Endothelial cell of umbilical vein (primary cell): ENCODE data around the gene DCHS1. TPM values are rescaled to one million over a fixed set of nuclear protein-coding genes. Genes with fewer than 3 reads are reported as not detected.

Experiments used
- BruUV-seq: library from RNA; stranded (reverse); fragments of 400-500 nt; replicated peaks from 2 replicates; lab custom pipeline; 2021; lab: Mats Ljungman, UMichigan
- CTCF ChIA-PET: fragments of 300-600, 350-600 bp; sonication (Branson Sonifier 250); formaldehyde crosslinking; loops from one replicate; lab custom pipeline; 2021; ENCODE audit warnings: antibody characterized with exemption, inconsistent platforms; lab: Charles Lee
- POLR2A ChIA-PET: fragments of 300-600, 350-600 bp; sonication (Branson Sonifier 250); formaldehyde crosslinking; loops from one replicate; lab custom pipeline; 2021; ENCODE audit warnings: antibody characterized with exemption, inconsistent platforms; lab: Charles Lee
- DNase-seq: peaks from one replicate; pipeline ENCODE4 v3.0.0-alpha.2; 2011; ENCODE audit warnings: low read depth, low spot score
- FAIRE-seq: peaks from 2 replicates; lab custom pipeline; 2011; peaks lifted over from hg19 to GRCh38; lab: Jason Lieb, UNC
- H2AFZ ChIP-seq: 2 replicates; pipeline ENCODE4 v1.6.0; 2012; ENCODE audit warnings: low read depth, low read length, control low read depth, inconsistent platforms
- H3K27ac ChIP-seq: 2 replicates; pipeline ENCODE4 v1.5.1; 2011; ENCODE audit warnings: low read depth, mild to moderate bottlenecking, control low read depth, low read length, moderate library complexity; ENCODE audit not compliant: insufficient read depth
- H3K27me3 ChIP-seq, 2 experiments: 2 replicates each; pipeline versions ENCODE4 v1.6.0 to v1.6.1; 2011; ENCODE audit warnings: low read length in 2 of 2, mixed read lengths in 1 of 2; ENCODE audit not compliant: control insufficient read depth in 2 of 2, insufficient read depth in 2 of 2
- H3K36me3 ChIP-seq, 2 experiments: 2 replicates in 1 of 2; 3 replicates in 1 of 2; pipeline ENCODE4 v1.5.1; 2011; ENCODE audit warnings: low read length in 2 of 2, mild to moderate bottlenecking in 1 of 2, moderate library complexity in 1 of 2; ENCODE audit not compliant: control insufficient read depth in 2 of 2, insufficient read depth in 2 of 2; ENCODE audit errors: extremely low read depth in 1 of 2
- H3K4me1 ChIP-seq: 3 replicates; pipeline ENCODE4 v1.5.1; 2011; ENCODE audit warnings: mild to moderate bottlenecking, low read length; ENCODE audit not compliant: control insufficient read depth, insufficient read depth; ENCODE audit errors: extremely low read depth
- H3K4me2 ChIP-seq: 2 replicates; pipeline ENCODE4 v1.6.1; 2011; ENCODE audit warnings: low read length, control low read depth, mixed read lengths; ENCODE audit not compliant: insufficient read depth
- H3K4me3 ChIP-seq, 3 experiments: fragments of 200-600 bp in 1 of 3; sonication (generic), shearing (Covaris generic) in 1 of 3; replicated peaks in 1 of 3; 2 replicates each; pipeline ENCODE4 v1.5.1; 2011 to 2016; ENCODE audit warnings: control low read depth in 3 of 3, low read length in 3 of 3, mild to moderate bottlenecking in 2 of 3, inconsistent platforms in 1 of 3, low read depth in 1 of 3, moderate library complexity in 1 of 3; ENCODE audit not compliant: insufficient read depth in 1 of 3
- H3K79me2 ChIP-seq: 2 replicates; pipeline ENCODE4 v1.6.0; 2012; ENCODE audit warnings: low read length, inconsistent platforms; ENCODE audit not compliant: control insufficient read depth, insufficient read depth
- H3K9ac ChIP-seq: replicated peaks from 2 replicates; pipeline ENCODE3; 2011; ENCODE audit warnings: low read length, control low read depth; ENCODE audit not compliant: insufficient read depth; ENCODE audit errors: extremely low read depth
- H3K9me1 ChIP-seq: replicated peaks from 3 replicates; pipeline ENCODE4 v1.6.0; 2011; ENCODE audit warnings: mild to moderate bottlenecking, low read length; ENCODE audit not compliant: control insufficient read depth, insufficient read depth; ENCODE audit errors: extremely low read depth
- H3K9me3 ChIP-seq: replicated peaks from 2 replicates; pipeline ENCODE4 v1.5.1; 2012; ENCODE audit warnings: low read length, inconsistent platforms; ENCODE audit not compliant: control insufficient read depth, insufficient read depth
- H4K20me1 ChIP-seq: replicated peaks from 2 replicates; pipeline ENCODE3; 2011; ENCODE audit warnings: mild to moderate bottlenecking, low read length; ENCODE audit not compliant: control insufficient read depth, insufficient read depth; ENCODE audit errors: extremely low read depth
- CTCF ChIP-seq, 2 donors: IDR thresholded peaks; 1 replicate in 1 of 2; 2 replicates in 1 of 2; pipeline ENCODE4 v1.5.1; 2011; ENCODE audit warnings: low read length in 2 of 2, mild to moderate bottlenecking in 2 of 2, moderate library complexity in 2 of 2, control low read depth in 1 of 2, inconsistent platforms in 1 of 2, low read depth in 1 of 2; ENCODE audit not compliant: insufficient read depth in 1 of 2; ENCODE audit errors: extremely low read depth in 1 of 2
- EZH2 ChIP-seq: IDR thresholded peaks from 2 replicates; pipeline ENCODE4 v1.6.1; 2012; ENCODE audit warnings: borderline replicate concordance, low read depth, mild to moderate bottlenecking, moderate library complexity, low read length, inconsistent platforms; ENCODE audit not compliant: severe bottlenecking
- FOS ChIP-seq: IDR thresholded peaks from 2 replicates; pipeline ENCODE4 v1.6.1; 2011; ENCODE audit warnings: mild to moderate bottlenecking, low read length, moderate library complexity, borderline replicate concordance; ENCODE audit not compliant: insufficient read depth
- GATA2 ChIP-seq: IDR thresholded peaks from 2 replicates; pipeline ENCODE4 v1.7.0; 2011; ENCODE audit warnings: low read depth, mild to moderate bottlenecking, moderate library complexity, mixed read lengths, low read length; ENCODE audit not compliant: insufficient read length, insufficient read depth
- JUN ChIP-seq: IDR thresholded peaks from 2 replicates; pipeline ENCODE4 v1.6.1; 2011; ENCODE audit warnings: borderline replicate concordance, low read depth; ENCODE audit not compliant: insufficient read length, insufficient read depth
- MYC ChIP-seq: IDR thresholded peaks from one replicate; pipeline ENCODE4 v1.6.1; 2011; ENCODE audit warnings: mild to moderate bottlenecking, low read depth, low read length
- POLR2A ChIP-seq: IDR thresholded peaks from 2 replicates; pipeline ENCODE4 v1.6.1; 2012; ENCODE audit warnings: low read depth, mild to moderate bottlenecking, control low read depth, low read length
- dilution Hi-C: fragments of 300-500 bp; cut with MboI; formaldehyde crosslinking; loops from one replicate; pipeline ENCODE4 v1.15.0; 2019; ENCODE audit warnings: low sequenced_read_pairs; ENCODE audit not compliant: extremely low pct_ligation_motif_present
- intact Hi-C: fragments of 100-400 bp; cut with micrococcal nuclease; formaldehyde crosslinking; loops from one replicate; pipeline ENCODE4 v1.10.0; 2022
- polyA plus RNA-seq, 4 experiments: library from polyadenylated mRNA; depleted of rRNA in 3 of 4; stranded (reverse) in 3 of 4; unstranded in 1 of 4; fragments of >200 nt; gene quantifications; 2 replicates each; pipeline versions ENCODE4 v1.2.1 to v1.2.3, GENCODE V29; 2011 to 2012; ENCODE audit warnings: missing spikeins in 1 of 4
- total RNA-seq: library from RNA; stranded (reverse); gene quantifications from 2 replicates; pipeline ENCODE4 v1.2.3, GENCODE V29; 2021
- TF ChIP-seq, protein P1 (sequence below): IDR thresholded peaks from 2 replicates; pipeline ENCODE4 v1.6.1; 2011; ENCODE audit not compliant: insufficient read depth, insufficient read length

DCHS1 gene
- total and polyA plus RNA-seq, 2 donors (not counting 3 experiments of a cell fraction or from before 2014, with no cell fraction given), result 56.2 to 73.0 TPM

GRCh38 chr11:6609502-6610015 is 46.0 kb downstream of the DCHS1 start:
- Histone ChIP-seq H3K9me1 (no peaks in the 10 kb centered on the region), H4K20me1 (no peaks in the 10 kb centered on the region), H3K9ac (no peak overlapping the region), H3K27ac (no peak overlapping the region), H3K27me3 (no peaks in the 10 kb centered on the region), H2AFZ (no peak overlapping the region), H3K4me2 (no peak overlapping the region), H3K36me3 (peaks cover 29 to 34% of the 10 kb centered on the region in 2 experiments), H3K79me2 (peaks cover 56% of the 10 kb centered on the region), H3K4me1 (peaks cover 65% of the 10 kb centered on the region), H3K9me3 (no peaks in the 10 kb centered on the region), H3K4me3 (no peak overlapping the region)
- POLR2A ChIA-PET, result no interaction called here
- no peak for FAIRE-seq
- no peak for TF ChIP-seq FOS
- no peak for TF ChIP-seq MYC
- no peak for TF ChIP-seq GATA2
- TF ChIP-seq JUN, result no peak
- TF ChIP-seq EZH2, result no peak
- peak; percentile 48 for TF ChIP-seq POLR2A
- TF ChIP-seq, protein P1, sequence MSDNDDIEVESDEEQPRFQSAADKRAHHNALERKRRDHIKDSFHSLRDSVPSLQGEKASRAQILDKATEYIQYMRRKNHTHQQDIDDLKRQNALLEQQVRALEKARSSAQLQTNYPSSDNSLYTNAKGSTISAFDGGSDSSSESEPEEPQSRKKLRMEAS, result no peak
- TF ChIP-seq CTCF (IDR thresholded peaks at IDR 0.05; ENCODE audit: extremely low read depth in 1 of 2, insufficient read depth in 1 of 2, low read depth in 1 of 2, low read length in 2 of 2), result no peak
- no TSS peak for BruUV-seq
- intact Hi-C loops (no loop called here), dilution Hi-C loops (no loop called here)
- no peak for DNase-seq
- CTCF ChIA-PET, result interaction anchor here (1.3 to 4.5 kb wide), 2 partner anchors 9 to 79 kb away, joined by 6 to 43 read pairs; no protein-coding TSS in a partner anchor
